Measurements from ENCODE around the gene FBXW2.
"Not testable (repeated sequence)": the region's sequence is repeated elsewhere in the genome, so short reads cannot be mapped to it uniquely, and the experiment has no call there.

Gene FBXW2

DNA sequence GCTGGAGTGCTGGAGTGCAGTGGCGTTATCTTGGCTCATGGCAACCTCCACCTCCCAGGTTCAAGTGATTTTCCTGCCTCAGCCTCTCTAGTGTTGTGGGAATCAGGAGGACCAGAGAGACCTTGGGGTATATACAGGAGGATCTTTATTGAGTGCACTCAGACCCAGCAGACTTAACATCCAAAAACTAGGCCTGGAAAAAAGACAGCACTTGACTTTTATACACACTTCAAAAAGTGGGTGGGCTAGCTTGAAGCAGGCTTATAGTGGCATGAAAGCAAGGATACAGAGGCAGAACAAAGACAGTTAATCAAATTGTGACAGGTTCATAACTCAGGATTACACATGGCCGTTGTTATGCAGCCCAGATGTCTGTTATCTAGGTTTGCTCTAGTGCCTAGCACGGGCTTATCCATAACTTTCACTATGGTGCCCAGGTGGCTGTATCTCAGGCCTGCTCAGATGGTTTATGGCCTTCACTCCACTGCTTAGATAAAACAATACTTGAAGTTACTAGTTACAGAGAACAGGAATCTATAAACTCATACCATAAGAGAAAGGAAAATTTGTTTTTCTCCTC lies 11.7 kb upstream of the FBXW2 start:
- H3K27ac Mint-ChIP-seq; H3K4me3 Mint-ChIP-seq; H3K27me3 Mint-ChIP-seq (ENCODE audit: low read depth); H3K4me1 Mint-ChIP-seq (ENCODE audit: low read depth): not testable (repeated sequence)
- Mint-ChIP-seq H3K9me3 (peaks cover 43% of the 10 kb centered on the region), H3K36me3 (ENCODE audit: low read depth) (peaks cover 18% of the 10 kb centered on the region)

DNA sequence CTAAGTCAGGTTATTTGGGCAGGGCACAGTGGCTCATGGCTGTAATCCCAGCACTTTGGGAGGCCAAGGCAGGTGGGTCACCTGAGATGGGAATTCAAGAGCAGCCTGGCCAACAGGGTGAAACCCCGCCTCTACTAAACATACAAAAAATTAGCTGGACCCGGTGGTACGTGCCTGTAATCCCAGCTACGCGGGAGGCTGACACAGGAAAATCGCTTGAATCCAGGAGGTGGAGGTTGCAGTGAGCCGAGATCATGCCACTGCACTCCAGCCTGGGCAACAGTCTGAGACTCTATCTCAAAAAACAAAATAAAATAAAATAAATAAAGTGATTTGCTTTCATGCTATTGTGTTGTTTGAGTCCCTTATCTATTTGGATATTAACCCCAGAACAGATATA lies 8.2 kb upstream of the FBXW2 start:
- Mint-ChIP-seq H3K9me3 (peaks cover 17% of the 10 kb centered on the region), H3K36me3 (ENCODE audit: low read depth) (peaks cover 12% of the 10 kb centered on the region), H3K4me3 (no peak overlapping the region), H3K4me1 (ENCODE audit: low read depth) (no peaks in the 10 kb centered on the region), H3K27me3 (ENCODE audit: low read depth) (no peaks in the 10 kb centered on the region), H3K27ac (no peak overlapping the region)

DNA sequence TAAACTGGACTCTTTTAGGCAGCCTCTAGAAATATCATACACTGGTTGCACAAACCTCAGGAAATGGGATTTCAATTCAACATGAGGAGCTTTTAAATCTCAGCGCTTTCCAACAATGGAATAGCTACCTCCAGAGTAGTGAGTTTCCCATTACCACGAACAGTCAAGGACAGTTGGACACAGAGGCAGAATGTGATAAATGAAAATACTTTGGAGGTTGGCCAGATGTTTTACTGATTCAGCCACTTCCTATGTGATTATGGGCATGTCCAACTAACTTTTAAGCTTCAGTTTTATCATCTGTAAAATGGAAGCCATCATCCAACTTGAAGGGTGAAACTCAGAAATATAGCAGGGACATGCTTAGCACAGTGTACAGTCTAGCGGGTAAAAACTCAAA lies 2.1 kb downstream of the FBXW2 start:
- no peaks in the 10 kb centered on the region for H3K9me3 Mint-ChIP-seq
- H3K4me1 Mint-ChIP-seq (ENCODE audit: low read depth), result peaks cover 52% of the 10 kb centered on the region
- H3K4me3 Mint-ChIP-seq, result peak overlapping the region; percentile 65
- peaks cover 29% of the 10 kb centered on the region for H3K36me3 Mint-ChIP-seq (ENCODE audit: low read depth)
- H3K27me3 Mint-ChIP-seq (ENCODE audit: low read depth), result no peaks in the 10 kb centered on the region
- peak overlapping the region; percentile 39 for H3K27ac Mint-ChIP-seq

DNA sequence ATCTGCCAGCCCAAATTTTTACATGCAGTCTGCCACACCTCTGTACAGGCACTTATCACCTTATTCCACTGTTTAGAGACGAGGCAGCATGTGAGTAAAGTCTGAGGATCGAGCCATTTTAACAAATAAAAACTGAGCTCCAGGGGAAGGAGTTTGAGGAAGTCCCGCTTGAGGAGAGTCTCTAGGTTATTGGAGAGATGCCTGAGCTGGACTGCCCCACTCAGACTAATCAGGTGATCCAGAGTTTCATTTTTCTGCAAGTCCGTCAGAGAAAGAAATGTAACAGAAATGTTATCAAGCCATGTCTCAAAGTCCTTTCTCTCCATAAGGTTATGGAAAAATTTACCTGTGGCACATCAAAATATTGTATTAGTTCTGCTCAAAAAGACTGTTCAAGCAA lies 5.3 kb downstream of the FBXW2 start:
- Mint-ChIP-seq H3K4me3 (no peak overlapping the region), H3K4me1 (ENCODE audit: low read depth) (peaks cover 56% of the 10 kb centered on the region), H3K36me3 (ENCODE audit: low read depth) (peaks cover 48% of the 10 kb centered on the region), H3K27ac (peak overlapping the region; percentile 19), H3K9me3 (no peaks in the 10 kb centered on the region), H3K27me3 (ENCODE audit: low read depth) (no peaks in the 10 kb centered on the region)

DNA sequence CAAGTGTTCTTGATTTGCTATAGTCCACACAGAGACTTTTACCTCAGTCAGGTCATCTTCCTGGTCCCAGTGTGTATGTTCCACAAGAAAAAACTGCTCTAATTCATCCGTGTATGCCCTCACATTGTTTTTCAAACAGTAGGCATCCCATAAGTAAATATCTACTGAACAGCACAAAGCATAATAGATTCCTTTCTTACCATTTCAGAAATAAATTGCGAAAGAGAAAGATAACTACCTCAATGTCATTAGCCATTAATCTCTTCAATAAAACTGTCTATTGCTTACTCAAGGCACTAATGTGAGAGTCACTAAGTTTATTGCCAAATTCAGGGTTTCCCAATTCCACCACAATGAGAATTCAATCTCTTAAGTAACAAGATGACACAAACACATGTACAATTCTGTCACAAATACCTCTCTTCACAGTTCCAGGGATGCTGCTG lies 9.6 kb downstream of the FBXW2 start:
- H3K9me3 Mint-ChIP-seq, result no peaks in the 10 kb centered on the region
- no peaks in the 10 kb centered on the region for H3K27me3 Mint-ChIP-seq (ENCODE audit: low read depth)
- H3K27ac Mint-ChIP-seq, result no peak overlapping the region
- H3K4me3 Mint-ChIP-seq, result no peak overlapping the region
- H3K4me1 Mint-ChIP-seq (ENCODE audit: low read depth), result peaks cover 32% of the 10 kb centered on the region
- peaks cover 49% of the 10 kb centered on the region for H3K36me3 Mint-ChIP-seq (ENCODE audit: low read depth)

DNA sequence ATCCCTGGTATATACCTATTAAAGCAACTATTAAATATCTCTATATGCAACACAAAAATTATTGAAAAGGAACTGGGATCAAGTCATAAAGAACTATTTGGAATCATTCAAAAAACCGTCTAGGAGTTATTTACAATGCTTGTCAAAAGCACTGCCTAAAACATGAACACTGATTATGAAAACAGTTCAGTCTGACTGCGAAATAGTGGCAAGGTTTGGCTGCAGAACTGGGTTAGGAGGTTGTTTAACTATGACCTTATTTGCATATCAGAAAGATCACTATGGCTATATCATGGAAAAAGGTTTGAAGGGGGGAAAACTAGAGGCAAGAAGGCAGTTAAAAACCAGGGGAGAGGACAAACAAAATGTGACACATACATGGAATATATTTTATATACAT lies 12.0 kb downstream of the FBXW2 start:
- H3K27ac Mint-ChIP-seq, result no peak overlapping the region
- peaks cover 21% of the 10 kb centered on the region for H3K4me1 Mint-ChIP-seq (ENCODE audit: low read depth)
- H3K27me3 Mint-ChIP-seq (ENCODE audit: low read depth), result no peaks in the 10 kb centered on the region
- no peaks in the 10 kb centered on the region for H3K9me3 Mint-ChIP-seq
- H3K36me3 Mint-ChIP-seq (ENCODE audit: low read depth), result peaks cover 52% of the 10 kb centered on the region
- no peak overlapping the region for H3K4me3 Mint-ChIP-seq

DNA sequence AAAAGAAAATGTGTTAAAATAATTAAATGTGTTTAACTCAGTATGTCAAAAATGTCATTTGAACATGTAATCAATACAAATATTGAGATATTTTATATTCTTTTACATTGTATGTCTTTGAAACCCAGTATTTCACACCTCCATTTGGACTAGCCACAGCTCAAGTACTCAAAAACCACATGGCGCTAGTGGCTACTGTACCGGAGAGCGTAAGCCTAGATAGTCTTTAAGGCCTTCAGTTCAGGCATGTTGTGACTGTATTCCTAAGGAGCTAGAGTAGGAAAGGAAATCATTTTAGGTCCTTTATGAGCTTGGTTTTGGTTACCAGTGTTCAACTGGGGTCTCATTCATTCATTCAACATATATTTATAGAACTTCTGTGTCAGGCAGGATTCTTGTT lies 12.8 kb downstream of the FBXW2 start:
- Mint-ChIP-seq H3K4me3 (no peak overlapping the region), H3K27ac (no peak overlapping the region), H3K4me1 (ENCODE audit: low read depth) (peaks cover 18% of the 10 kb centered on the region), H3K36me3 (ENCODE audit: low read depth) (peaks cover 51% of the 10 kb centered on the region), H3K27me3 (ENCODE audit: low read depth) (no peaks in the 10 kb centered on the region), H3K9me3 (no peaks in the 10 kb centered on the region)

DNA sequence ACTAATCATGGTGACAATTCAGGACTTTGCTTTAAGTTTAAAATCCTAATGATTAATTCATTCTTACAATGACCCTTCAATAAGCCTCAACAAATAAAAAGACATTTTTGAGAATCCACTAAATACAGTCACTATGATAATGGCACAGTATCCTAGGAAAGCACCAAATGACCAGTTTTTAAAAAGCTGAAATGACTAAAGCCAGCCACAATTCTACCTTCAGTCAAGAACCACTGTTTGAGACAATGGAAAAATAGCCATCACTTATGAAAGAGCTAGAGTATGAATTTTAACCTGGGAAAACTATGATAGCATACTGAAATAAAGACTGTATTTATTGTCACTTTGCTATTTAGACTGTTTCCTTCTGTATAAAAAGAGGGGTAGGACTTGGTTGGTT lies 14.0 kb downstream of the FBXW2 start:
- no peak overlapping the region for H3K27ac Mint-ChIP-seq
- H3K36me3 Mint-ChIP-seq (ENCODE audit: low read depth), result peaks cover 46% of the 10 kb centered on the region
- no peaks in the 10 kb centered on the region for H3K9me3 Mint-ChIP-seq
- no peaks in the 10 kb centered on the region for H3K27me3 Mint-ChIP-seq (ENCODE audit: low read depth)
- H3K4me3 Mint-ChIP-seq, result no peak overlapping the region
- peaks cover 18% of the 10 kb centered on the region for H3K4me1 Mint-ChIP-seq (ENCODE audit: low read depth)

DNA sequence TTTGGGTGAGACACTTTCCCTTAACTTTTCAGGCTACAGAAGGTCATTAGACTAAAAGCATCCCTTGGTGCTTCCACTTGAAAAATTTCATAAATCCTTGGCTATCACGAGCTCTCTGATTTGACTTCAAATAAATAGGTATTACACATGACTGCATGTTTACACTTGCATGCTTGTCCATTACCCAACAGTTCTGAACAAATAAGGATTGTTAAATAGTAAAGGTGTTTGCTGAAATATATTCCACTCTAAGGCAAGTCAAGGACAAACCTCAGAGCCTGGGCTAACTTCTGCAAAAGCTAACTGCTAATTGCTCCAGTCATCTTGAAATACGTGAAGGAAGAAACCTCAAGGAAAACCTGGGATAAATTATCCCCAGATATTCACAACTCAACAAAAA lies 14.5 kb downstream of the FBXW2 start:
- Mint-ChIP-seq H3K27me3 (ENCODE audit: low read depth) (no peaks in the 10 kb centered on the region), H3K36me3 (ENCODE audit: low read depth) (peaks cover 42% of the 10 kb centered on the region), H3K4me1 (ENCODE audit: low read depth) (peaks cover 14% of the 10 kb centered on the region), H3K4me3 (no peak overlapping the region), H3K9me3 (no peaks in the 10 kb centered on the region), H3K27ac (no peak overlapping the region)

DNA sequence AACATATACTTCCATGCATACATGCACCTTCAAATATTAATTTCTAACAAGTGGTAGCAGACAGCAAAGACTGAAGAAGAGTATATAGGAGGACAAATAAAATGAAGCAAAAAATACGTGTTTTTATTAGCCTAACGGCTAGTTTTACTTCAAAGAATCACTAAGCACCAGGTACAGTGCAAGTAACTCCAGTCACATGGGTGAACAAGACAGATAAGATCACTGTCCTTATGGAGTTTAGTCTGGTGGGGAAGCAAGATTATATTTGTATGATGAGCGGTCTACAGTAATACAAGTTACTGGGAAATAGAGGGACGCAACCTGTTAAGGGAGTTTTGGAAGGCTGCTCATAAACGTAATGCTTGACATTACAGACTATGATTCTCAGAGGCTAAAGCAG lies 16.0 kb downstream of the FBXW2 start:
- Mint-ChIP-seq H3K4me3 (no peak overlapping the region), H3K4me1 (ENCODE audit: low read depth) (peaks cover 12% of the 10 kb centered on the region), H3K27me3 (ENCODE audit: low read depth) (no peaks in the 10 kb centered on the region), H3K36me3 (ENCODE audit: low read depth) (peaks cover 38% of the 10 kb centered on the region), H3K27ac (no peak overlapping the region), H3K9me3 (no peaks in the 10 kb centered on the region)

DNA sequence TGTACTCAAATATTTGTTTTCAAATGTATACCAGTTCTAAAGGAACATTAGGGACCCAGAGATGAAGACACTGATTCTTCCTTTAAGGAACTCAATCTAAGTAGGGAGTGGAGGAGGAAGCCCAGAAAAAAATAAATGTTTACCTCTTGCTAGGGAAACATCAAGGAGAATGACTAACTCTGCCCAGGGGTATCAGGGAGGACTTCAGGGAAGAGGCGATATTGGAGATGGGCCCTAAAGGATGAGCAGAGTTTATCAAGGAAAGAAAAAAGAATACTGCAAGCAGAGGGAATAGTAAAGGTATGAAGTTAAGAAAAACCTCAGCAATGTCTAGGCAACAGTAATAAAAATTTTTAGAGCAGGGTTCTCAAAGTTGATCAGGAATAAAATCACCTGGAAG lies 16.4 kb downstream of the FBXW2 start:
- no peaks in the 10 kb centered on the region for H3K27me3 Mint-ChIP-seq (ENCODE audit: low read depth)
- H3K9me3 Mint-ChIP-seq, result no peaks in the 10 kb centered on the region
- no peak overlapping the region for H3K4me3 Mint-ChIP-seq
- peaks cover 12% of the 10 kb centered on the region for H3K4me1 Mint-ChIP-seq (ENCODE audit: low read depth)
- peaks cover 37% of the 10 kb centered on the region for H3K36me3 Mint-ChIP-seq (ENCODE audit: low read depth)
- H3K27ac Mint-ChIP-seq, result no peak overlapping the region

DNA sequence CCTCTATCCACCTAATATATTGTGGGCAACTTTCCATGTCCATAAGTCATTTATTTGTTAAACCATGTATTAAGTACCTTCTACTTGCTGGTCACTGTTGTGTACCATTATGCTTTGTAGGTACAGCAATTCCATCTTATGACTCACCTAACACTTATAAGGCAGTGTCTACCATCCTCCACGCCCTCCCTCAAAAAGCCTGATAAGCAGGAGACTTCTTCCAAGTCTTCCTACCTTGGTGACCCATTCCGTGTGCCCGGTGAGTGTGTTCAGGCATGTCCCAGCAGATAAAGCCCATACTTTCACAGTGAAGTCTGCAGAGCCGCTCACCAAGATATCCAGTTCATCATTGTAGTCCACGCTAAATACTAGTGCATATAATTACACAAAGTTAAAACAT lies 17.4 kb downstream of the FBXW2 start:
- Mint-ChIP-seq H3K27me3 (ENCODE audit: low read depth) (no peaks in the 10 kb centered on the region), H3K9me3 (no peaks in the 10 kb centered on the region), H3K4me1 (ENCODE audit: low read depth) (peaks cover 16% of the 10 kb centered on the region), H3K36me3 (ENCODE audit: low read depth) (peaks cover 40% of the 10 kb centered on the region), H3K4me3 (no peak overlapping the region), H3K27ac (no peak overlapping the region)

DNA sequence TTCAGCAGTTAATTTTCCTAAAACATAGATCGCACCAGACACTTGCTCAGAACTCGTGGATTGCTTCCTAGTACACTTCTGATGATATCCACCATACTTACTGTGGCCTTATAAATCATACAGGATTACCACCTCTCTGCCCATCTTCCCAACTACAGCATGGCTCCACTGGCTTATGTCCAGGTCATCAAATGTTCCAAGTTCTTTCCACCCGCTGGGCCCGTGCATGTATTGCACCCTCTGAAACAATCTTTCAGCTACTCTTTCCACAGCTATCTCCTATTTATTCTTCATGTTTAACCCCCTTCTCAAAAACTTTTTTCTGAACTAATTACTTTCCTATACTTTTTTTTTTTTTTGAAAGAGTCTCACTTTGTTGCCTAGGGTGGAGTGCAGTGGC lies 18.5 kb downstream of the FBXW2 start:
- Mint-ChIP-seq H3K27ac (no peak overlapping the region), H3K9me3 (no peaks in the 10 kb centered on the region), H3K4me1 (ENCODE audit: low read depth) (peaks cover 22% of the 10 kb centered on the region), H3K27me3 (ENCODE audit: low read depth) (no peaks in the 10 kb centered on the region), H3K4me3 (no peak overlapping the region), H3K36me3 (ENCODE audit: low read depth) (peaks cover 46% of the 10 kb centered on the region)

DNA sequence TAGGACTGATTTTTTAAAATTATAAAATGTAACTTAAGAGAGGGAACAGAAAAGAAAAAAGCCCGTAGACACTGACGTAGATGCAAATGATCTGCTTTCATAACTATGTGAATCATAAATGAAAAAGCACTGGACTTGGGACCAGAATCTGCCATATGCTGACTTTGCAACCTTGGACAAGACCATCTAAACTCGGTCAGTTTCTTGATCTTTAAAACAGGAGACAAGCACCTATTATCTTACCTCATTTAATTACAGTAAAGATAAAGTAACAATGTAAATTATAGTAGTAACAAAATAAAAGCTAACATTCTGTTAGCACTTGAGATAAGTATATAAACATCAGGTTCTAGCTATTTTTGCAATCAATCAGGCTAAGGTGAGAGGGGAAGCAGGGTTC lies 20.0 kb downstream of the FBXW2 start:
- H3K9me3 Mint-ChIP-seq, result no peaks in the 10 kb centered on the region
- H3K27me3 Mint-ChIP-seq (ENCODE audit: low read depth), result no peaks in the 10 kb centered on the region
- H3K36me3 Mint-ChIP-seq (ENCODE audit: low read depth), result peaks cover 43% of the 10 kb centered on the region
- H3K27ac Mint-ChIP-seq, result no peak overlapping the region
- H3K4me1 Mint-ChIP-seq (ENCODE audit: low read depth), result peaks cover 29% of the 10 kb centered on the region
- no peak overlapping the region for H3K4me3 Mint-ChIP-seq

DNA sequence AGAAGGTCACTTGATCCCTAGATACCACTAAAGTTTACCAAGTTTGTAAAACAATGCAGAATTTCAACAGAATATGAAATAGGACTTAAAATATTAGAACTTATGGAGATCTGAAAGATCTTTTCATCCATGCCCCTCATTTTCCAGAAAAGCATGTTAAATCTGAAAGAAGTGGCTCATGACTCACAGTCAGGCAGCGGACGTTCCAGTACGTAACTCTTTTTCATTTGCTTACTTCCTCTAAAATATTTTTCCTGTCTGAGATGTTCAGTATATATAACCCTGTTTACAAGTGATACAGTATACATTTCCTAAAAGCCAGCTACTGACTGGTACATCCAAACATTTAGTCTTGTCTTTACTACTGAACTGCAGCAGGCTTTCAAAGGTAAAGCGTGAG lies 22.3 kb downstream of the FBXW2 start:
- H3K4me1 Mint-ChIP-seq (ENCODE audit: low read depth), result peaks cover 37% of the 10 kb centered on the region
- no peaks in the 10 kb centered on the region for H3K9me3 Mint-ChIP-seq
- peak overlapping the region; percentile 72 for H3K27ac Mint-ChIP-seq
- no peak overlapping the region for H3K4me3 Mint-ChIP-seq
- no peaks in the 10 kb centered on the region for H3K27me3 Mint-ChIP-seq (ENCODE audit: low read depth)
- peaks cover 41% of the 10 kb centered on the region for H3K36me3 Mint-ChIP-seq (ENCODE audit: low read depth)

DNA sequence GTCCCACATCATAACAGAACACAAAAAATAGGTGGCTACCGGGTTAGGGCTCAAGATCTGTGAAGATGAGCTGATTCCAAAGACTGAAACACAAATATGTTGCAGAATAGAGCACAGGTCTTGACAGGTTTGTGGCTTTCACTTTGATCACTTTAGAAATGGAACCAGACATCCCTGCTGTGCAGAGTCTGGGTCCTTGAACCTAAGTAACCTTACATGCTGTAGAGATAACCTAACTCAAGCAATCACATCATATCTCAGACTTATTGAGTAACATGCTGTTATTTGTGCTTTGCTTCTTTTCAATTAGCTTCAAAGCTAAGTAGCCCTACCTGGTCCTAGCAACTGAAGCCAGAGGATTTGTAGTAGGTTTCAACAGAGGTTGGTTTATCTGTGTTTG lies 24.3 kb downstream of the FBXW2 start:
- peaks cover 37% of the 10 kb centered on the region for H3K4me1 Mint-ChIP-seq (ENCODE audit: low read depth)
- H3K27ac Mint-ChIP-seq, result no peak overlapping the region
- H3K9me3 Mint-ChIP-seq, result no peaks in the 10 kb centered on the region
- no peak overlapping the region for H3K4me3 Mint-ChIP-seq
- peaks cover 52% of the 10 kb centered on the region for H3K36me3 Mint-ChIP-seq (ENCODE audit: low read depth)
- no peaks in the 10 kb centered on the region for H3K27me3 Mint-ChIP-seq (ENCODE audit: low read depth)
